HG03175 (cell line): Measurements from ENCODE around the gene DEPDC5.
A peak's percentile ranks its signal among the peaks of the same experiment; 100 is the strongest.
"Not testable (repeated sequence)": the region's sequence is repeated elsewhere in the genome, so short reads cannot be mapped to it uniquely, and the experiment has no call there.

Source experiments
- ATAC-seq: cut with Tn5 transposase; IDR thresholded peaks from one replicate; pipeline ENCODE4 v1.9.1; 2021; ENCODE audit warnings: mild to moderate bottlenecking, moderate library complexity; ENCODE audit not compliant: unreplicated experiment

DEPDC5 gene

DNA sequence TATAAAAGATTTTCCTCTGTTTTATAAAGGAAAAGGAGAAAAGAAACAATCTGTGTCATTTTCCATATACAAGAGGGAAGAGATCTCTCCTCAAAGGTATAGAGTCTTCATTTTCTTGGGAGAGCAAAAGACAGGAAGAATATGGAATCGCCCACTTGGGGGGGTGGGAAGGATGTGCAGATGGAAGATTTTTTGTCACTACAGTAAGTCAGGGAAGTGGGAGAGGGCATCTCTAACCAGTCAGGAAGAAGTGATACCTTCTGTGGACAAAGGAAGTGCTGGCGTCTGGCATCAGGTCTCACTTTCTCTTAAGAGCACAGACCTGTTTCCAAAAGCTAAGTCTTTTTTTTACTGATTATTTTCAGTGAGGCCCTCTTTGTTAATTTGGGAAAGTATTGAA lies 5.3 kb upstream of the DEPDC5 start:
- no peak for ATAC-seq

DNA sequence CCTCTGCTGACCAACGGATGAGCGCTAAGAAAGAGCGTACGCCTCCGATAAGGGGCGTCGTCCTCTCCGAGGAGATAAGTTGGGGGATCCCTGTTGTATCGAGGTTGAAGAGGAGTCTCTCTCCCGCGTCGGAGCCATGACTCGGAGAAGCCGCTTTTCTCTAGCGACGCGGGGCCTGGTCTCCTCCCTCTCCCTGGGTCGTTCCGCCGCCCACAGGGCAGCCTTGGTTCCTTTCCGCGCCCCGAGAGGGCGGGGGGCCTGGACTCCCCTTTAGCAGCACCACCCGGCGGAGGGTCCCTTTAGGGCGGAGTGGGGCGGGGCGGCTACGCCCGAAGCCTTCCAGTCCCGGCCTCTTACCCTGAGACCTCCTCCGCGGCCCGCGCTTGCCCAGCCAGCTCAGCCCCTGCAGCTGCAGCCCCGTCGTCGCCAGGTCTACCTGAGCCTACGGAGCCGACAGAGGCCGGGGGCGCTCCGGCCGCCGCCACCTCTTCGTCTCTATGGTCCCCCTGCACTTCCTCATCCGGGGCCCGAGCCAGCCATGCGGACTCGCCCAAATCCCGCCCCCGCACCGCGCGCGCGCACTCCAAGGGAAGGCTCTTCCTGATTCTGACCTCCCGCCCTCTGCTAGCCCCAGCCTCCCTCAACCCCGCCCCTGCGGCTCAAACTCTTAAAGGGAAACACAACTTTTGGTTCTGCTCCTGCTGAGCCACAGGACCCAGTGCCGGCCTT lies 4.0 kb upstream of the DEPDC5 start, which contains the start of gene PRR14L:
Gene PRR14L, minus strand, starts transcription at position 497 of the 729 bp plus-strand sequence. CDS start 11,272 bp downstream, outside the sequence.
- ATAC-seq, result peak; percentile 68

DNA sequence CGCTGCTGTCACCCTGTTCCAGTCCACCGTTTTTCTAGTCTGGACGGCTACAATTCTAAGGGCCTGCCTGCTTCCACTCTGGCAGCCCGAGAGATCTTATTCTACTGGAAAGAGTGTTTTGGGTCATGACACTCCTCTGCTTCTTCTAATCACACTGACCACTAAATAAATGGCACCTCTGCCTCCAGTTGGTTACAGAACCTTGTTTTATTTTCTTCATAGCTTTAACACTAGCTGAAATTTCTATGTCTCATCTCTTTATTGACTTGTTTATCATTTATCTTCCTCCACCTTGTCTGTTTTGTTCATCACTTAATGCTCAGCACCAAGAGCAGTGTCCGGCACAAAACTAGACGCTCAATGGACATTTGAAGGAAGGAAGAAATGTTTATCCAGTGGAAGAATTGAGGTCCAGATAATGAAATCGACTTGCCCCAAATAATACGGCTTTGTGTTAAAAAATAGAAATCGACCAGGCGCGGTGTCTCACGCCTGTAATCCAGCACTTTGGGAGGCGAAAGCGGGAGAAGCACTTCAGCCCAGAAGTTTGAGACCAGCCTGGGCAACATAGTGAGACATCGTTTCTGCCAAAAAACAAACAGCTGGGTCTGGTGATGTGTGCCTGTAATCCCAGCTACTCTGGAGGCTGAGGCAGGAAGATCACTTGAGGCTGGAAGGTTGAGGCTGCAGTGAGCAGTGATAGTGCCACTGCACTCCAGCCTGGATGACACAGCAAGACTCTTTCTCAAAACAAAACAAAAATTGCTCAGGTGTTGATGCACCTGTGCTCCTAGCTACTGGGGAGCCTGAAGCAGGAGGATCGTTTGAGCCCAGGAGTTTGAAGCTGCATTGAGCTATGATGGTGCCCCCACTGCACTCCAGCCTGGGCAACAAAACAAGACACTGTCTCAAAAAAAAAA lies 3.2 kb upstream of the DEPDC5 start:
- ATAC-seq, result no peak

DNA sequence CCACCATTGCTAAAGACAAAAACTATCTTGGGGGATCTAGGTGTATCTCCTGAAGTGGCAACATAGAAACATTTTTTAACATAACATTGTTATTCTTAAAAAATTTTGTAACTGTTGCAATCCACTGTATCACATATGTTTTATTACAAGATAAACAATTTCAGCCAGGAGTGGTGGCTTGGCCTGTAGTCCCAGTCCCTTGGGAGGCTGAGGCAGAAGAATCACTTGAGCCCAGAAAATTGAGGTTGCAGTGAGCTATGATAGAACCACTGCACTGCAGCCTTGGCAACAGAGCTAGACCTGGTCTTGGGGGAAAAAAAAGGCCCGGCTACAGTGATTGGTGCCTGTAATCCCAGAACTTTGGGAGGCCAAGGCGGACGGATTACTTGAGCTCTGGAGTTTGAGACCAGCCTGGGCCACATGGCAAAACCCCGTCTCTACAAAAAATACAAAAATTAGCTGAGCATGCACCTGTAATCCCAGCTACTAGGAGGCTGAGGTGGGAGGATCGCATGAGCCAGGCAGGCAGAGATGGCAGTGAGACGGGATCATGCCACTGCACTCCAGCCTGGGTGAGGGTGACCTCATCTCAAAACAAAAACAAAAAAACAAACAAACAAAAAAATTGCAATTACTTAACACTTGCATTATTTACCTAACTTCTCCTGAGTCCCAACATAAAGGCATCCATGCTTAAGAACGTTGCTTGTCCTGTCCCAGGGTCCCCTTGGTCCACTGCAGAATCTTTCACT lies 1.5 kb upstream of the DEPDC5 start:
- no peak for ATAC-seq

DNA sequence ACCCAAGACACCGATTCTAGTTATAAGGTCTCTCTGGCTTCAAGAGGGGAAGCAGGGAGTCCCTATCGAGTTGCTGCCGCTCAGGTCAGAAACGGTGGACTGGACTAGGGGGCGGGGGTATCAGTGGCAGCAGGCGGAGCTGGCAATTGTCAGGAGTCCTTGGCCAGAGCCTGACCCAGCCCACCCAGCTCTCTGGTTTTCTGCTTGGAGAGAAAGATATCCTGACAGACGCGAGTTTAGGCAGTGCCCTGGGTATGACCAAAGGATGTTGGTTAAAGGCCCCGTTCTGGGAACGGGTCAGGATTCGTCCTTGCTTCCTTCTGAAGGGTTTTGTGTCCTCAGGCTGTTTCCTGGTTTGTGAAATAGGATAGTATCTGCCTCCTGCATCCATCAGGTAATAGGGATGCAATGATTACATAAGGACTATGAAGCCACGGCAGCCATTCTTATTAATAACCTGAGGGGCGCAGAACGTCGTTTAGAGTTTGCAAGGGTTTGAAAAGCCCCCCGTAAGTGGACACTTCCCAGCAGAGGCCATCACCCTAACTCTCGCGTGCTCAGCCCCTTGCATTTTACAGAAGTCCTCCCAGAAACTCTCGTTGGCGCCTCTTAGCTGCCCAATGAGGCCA lies 700 bp upstream of the DEPDC5 start:
- ATAC-seq, result no peak

DNA sequence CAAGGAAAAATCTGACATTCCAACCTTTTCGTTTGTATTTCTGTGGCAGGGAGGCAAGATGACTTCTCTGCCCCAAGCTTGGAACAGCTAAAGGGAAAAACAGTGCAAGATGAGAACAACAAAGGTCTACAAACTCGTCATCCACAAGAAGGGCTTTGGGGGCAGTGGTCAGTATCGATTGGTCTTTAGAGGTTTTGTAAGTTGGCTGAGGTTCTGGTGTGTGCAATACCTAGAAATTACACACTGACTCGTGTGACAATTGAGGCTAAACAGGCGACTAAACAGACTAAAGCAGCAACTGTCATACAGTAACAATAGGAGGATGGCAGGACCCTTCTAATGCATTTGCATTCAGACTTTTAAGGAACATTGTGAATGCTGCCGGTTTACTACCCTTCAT lies 994 bp downstream of the DEPDC5 start:
- no peak for ATAC-seq

DNA sequence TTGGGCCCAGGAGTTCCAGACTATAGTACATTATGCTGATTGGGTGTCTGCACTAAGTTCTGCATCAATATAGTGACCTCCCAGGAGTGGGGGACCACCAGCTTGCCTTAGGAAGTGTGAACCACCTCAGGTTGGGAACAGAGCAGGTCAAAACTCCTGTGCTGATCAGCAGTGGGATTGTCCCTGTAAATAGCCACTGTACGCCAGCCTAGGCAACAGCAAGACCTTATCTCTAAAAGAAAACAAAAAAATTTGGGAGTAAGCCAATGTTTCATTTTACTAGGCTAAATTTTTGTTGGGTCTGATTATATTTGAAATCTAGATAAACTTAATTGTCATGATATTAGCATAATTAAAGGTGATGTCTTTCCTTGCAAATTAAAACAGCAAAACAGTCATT lies 3.4 kb downstream of the DEPDC5 start:
- no peak for ATAC-seq

DNA sequence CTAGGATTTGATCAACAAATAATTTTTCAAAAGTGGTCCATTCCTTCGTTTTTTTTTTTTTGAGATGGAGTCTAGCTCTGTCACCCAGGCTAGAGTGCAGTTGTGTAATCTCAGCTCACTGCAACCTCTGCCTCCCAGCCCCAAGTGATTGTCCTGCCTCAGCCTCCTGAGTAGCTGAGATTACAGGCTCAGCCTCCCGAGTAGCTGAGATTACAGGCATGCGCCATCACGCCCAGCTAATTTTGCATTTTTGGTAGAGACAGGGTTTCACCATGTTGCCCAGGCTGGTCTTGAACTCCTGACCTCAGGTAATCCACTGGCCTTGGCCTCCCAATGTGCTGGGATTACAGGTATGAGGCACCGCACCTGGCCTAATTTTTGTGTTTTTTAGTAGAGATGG lies 5.0 kb downstream of the DEPDC5 start:
- not testable (repeated sequence) for ATAC-seq

DNA sequence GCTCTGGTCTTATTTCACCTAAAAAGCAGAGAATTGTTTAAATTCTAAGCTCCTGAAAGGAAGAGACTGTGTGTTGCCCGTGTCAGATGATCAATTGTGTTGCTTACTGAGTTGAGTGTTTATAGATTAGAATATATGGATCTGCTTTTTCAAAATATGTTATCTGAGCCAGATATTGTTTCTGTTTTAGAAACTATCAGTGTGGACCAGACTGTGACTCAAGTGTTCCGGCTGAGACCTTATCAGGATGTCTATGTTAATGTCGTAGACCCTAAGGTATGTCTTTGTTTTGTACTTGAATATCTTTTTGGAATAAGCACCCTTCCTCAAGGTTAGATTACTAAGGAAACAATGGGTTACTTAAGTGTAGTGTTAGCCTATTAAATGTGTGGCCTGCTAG lies 11.0 kb downstream of the DEPDC5 start:
- ATAC-seq, result no peak

DNA sequence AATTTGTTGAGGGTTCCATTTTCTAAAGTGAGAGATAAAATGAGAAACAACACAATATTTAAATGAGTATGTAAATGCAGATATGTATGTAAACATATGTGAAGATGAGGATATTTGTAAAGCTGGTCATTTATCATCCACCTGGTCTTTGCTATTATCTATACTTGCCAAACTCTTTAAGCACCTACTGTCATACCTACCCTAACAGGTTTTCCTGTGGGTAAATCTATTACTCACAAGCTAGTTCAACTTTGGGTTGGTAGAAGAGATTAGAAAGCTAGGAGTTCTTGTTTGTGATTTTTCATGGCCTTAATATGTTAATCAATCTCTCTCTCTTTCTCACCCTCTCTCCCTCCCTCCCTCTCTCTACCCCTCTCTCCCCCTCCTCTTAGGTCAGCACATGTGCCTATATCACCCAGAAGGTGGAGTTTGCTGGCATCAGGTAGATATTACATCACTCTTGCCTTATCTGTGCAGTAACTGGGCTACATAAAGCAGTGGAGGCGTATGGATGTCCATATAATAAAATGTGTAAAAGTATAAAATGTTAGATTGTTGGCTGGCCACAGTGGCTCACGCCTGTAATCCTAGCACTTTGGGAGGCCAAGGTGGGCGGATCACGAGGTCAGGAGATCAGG lies 14.7 kb downstream of the DEPDC5 start:
- no peak for ATAC-seq

DNA sequence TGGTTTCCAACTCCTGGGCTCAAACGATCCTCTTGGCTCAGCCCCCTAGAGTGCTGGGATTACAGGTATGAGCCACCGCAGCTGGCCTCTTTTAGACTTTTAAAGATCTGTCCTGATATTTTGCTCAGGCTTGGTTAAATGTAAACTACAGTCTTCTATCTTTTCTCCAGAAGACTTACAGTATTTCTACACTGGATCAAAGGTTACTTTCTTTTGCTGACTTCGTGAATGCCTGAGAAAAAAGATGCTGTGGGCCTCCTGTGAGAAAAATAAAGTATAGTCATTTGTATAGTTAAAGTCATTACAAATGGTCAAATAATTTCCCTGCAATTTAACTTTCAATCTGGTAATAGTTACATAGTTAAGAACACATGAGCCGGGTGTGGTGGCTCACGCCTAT lies 19.6 kb downstream of the DEPDC5 start:
- ATAC-seq, result no peak

DNA sequence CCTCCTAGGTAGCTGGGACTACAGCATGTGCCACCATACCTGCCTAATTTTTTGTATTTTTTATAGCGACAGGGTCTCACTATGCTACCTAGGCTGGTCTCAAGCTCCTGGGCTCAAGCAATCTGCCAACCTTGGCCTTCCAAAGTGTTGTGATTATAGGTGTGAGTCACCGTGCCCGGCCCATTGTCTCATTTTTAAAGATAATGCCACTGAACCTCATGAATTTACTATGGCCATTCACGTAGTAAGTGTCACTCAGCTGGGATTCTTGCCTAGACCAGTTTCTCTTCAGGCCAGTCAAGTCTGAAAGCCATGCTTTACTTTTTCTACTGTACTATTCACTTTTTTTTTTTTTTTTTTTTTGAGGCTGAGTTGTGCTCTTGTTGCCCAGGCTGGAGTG lies 22.4 kb downstream of the DEPDC5 start:
- ATAC-seq, result no peak

DNA sequence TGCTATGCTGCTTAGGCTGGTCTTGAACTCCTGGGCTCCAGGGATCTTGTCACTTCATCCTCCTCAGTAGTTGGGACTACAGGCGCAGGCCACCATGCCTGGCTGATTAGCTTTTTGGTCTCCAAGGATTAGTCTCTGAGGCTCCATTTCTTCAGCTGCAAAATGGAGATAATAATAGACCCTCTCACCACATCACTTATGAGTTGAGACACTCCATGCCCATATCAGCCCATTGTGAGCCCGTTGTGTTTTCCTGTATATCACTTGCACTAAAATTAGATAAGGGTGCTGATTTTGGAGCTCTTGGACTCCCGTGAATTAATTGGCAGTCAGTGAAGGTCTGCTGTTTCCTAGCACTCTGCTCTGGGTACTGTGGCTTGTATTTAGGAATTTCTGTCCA lies 36.0 kb downstream of the DEPDC5 start:
- ATAC-seq, result no peak

DNA sequence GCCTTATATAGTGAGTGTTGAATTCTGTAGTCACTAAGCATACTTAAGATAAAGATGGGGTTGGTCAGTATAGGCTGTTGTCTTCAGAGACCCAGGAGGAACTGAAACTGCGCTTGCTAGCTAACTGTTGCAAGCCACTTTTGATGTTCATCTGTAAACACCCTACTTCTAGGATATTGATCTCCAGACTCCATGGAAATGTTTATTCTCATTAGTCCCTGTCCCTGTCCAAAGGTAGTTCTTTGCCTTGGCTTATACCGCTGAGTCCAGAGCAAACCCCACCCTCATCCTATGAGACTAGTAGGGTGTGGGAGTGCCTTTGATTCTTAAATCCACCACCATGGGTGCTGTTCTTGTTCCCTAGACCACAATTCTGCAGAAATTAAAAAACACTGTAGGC lies 36.4 kb downstream of the DEPDC5 start:
- ATAC-seq, result no peak

DNA sequence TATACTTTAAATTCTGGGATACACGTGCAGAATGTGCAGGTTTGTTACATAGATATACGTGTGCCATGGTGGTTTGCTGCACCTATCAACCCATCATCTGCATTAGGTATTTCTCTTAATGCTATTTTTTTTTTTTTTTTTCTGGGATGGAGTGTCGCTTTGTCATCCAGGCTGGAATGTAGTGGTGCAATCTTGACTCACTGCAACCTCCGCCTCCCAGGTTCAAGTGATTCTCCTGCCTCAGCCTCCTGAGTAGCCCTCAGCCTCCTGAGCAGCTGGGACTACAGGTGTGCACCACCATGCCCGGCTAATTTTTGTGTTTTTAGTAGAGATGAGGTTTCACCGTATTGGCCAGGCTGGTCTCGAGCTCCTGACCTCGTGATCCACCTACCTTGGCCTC lies 45.5 kb downstream of the DEPDC5 start:
- ATAC-seq, result not testable (repeated sequence)

DNA sequence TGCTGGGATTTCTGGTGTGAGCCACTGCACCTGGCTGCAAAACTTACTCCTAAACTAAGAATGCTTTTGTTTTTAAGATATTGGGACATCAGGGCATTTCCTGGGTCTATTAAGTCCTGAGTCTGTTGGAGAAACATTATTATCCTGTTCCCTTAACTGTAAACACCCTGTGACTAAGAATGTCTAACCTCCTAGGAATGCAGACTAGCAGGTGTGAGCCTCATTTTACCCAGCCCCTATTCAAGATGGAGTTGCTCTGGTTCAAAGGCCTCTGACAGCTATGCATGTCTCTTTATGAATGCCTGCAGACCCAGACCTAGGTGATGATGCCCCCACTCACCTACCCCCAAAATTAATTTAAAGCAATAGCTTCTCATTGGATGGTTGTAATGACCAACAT lies 46.2 kb downstream of the DEPDC5 start:
- ATAC-seq, result no peak

DNA sequence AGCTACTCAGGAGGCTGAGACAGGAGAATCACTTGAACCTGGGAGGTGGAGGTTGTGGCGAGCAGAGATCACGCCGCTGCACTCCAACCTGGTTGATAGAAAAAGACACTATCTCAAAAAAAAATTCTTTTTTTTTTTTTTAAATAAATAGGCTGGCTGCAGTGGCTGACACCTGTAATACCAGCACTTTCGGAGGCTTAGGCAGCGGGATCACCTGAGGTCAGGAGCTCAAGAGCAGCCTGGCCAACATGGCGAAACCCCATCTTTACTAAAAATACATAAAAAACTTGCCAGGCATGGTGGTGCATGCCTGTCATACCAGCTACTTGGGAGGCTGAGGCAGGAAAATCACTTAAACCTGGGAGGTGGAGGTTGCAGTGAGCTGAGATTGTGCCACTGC lies 47.0 kb downstream of the DEPDC5 start:
- not testable (repeated sequence) for ATAC-seq

DNA sequence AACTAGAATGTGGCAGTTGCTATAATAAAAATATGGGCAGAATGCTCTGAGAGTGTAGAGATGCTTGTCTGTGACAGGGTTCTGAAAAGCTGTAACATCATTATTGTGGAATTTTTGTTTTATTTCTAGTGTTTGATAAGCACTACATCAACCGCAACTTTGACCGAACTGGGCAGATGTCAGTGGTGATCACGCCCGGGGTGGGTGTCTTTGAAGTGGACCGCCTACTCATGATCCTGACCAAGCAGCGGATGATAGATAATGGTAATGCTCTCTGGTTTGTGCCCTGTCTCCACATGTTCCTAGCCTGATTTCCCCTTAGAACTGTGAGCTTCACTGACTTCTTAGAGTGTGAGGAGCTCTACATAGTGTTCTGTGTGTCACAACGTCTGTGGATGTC lies 48.8 kb downstream of the DEPDC5 start:
- ATAC-seq, result no peak

DNA sequence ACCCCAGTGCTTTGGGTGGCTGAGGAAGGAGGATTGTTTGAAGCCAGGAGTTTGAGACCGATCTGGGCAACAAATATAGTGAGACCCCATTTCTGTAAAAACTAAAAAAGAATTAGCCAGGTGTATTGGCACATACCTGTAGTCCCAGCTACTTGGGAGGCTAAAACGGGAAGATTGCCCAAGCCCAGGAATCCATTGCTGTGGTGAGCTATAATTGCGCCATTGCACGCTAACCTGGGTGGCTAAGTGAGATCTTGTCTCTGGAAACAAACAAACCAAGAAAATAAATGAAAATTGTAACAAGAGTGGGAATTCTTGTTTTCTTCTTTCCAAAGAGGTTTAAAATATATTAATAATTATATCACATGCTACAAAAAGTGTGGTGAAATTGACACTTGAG lies 52.9 kb downstream of the DEPDC5 start:
- ATAC-seq, result no peak

DNA sequence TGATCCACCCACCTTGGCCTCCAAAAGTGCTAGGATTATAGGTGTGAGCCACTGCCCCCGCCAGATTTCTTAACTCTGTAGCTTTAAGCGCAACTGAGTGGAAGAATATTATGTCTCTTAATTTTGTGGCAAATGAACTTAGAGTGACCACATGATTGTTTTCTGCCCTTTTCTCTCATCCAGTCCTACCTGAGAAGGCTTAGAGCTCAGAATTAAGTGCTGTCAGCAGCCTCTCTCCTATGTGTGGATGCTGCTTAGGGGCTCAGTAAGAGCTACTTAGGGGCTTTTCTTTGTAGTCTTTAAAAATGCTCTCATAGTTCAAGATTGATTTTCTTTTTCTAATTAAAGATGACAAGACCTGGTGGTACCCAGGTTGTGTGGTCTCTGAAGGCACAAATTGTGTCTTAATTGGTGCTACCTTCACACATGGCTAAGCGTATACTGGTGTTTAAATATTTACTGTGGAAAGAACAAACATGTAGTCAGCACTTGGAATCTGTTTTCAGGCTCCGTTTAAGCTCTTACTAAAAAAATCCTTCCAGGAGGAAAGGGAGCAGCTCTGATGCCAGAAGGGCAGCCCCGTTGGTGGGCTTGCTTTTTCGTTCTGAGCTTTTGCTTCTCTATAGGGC lies 59.3 kb downstream of the DEPDC5 start:
- no peak for ATAC-seq
